DMS 273 treated with DMSO at 0.1 percent for 48 hours (cell line): Measurements from ENCODE around the gene LOXL1.
A peak's percentile ranks its signal among the peaks of the same experiment; 100 is the strongest.

Experiments
- DNase-seq: peaks from one replicate; lab custom pipeline; 2025; lab: John Stamatoyannopoulos, UW

Gene LOXL1

DNA sequence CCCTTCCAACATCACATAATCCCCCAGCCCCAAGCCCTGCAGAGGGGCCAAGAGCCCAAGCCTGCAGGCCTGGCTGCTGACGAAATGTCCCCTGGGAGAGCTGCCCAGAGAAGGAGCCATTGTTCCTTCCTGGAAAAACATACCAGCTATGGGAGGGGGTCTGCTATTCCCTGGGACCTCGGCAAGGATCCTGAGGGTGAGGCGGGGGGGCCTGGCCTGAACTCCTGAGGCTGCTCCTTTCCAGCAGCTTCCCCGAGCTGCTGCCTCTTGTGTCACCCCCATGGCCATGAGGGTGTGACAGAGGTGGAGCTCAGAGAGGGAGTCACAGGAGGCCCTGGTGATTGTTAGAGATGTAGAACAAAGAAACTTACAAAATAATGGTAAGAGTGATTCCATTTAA lies 12.9 kb downstream of the LOXL1 start:
- no peak for DNase-seq

DNA sequence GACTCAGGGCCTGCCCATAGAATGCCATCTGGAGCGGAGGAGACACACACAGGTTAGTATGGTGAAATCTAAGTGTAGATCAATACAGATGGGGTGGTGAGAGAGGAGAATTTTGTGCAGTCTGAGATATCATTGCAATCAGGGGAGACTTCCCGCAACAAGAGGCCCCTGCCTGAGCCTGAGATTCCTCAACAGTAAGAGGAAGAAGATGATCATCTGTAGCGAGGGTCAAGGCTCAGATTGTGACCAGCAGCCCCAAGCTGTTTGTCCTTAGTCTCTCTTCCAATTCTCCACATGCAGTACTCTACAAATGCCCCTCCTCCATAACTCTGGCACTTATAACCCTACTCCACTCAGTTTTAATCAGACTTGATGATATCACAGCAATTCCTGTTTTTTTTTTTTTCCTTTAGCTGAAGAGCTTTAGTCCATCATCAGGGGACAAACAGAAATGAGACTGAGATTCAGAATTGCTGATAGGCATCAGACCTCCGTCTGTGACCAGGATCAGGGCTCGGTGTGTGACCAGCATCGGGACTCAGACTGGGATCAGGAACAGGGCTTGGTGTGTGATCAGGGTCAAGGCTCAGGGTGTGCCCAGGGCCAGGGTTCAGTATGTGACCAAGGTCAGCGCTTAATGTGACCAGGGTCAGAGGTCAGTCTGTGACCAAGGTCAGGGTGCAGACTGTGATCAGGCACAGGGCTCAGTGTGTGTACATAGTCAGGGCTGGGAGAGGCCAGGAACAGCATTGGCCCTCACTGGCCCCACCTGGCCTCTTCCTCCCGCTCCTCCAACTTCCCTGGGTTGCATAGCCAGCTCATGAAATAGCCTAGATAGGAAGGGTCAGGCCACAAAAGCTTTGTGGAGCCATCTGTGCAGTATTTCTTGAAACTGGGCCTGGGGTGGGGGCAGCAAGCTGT lies 14.1 kb downstream of the LOXL1 start:
- no peak for DNase-seq

DNA sequence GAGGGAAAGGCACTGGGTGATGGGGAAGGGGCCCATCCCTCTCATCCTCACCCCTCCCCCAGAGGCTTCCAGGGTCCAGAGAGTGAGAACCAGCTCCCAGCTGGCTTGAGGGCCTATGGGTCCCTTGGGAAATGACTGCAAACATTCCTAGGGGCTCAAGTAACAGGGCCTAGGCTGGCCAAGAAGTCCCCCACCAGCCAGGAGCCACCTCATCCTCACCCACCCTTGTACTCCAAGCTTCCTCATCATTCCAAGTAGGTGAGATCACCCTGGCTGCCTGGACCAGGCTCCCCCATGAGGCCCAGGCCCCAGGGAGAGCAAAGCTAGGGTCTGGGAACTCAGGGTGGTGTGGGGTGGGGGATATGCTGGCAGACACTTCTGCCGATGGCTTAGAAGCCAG lies 14.8 kb downstream of the LOXL1 start:
- DNase-seq, result no peak

DNA sequence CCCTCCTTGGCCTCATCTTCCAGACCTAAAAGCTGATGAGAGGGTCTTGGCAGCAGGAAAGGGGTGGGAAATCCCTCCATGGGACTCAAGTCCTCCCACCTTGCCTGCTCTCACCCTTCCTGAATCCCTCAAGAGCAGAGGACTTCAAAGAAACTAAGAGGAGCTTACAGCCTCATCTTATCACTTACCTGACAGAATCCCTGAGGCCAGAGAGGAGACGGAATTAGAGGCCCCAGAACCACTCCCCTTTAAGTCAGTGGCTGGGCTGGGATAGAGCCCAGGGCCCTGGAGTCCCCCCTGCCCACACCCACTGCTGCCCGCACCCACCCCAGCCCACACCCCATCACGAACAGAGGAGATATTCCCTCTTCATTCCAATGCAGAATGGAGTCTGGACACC lies 15.2 kb downstream of the LOXL1 start:
- no peak for DNase-seq

DNA sequence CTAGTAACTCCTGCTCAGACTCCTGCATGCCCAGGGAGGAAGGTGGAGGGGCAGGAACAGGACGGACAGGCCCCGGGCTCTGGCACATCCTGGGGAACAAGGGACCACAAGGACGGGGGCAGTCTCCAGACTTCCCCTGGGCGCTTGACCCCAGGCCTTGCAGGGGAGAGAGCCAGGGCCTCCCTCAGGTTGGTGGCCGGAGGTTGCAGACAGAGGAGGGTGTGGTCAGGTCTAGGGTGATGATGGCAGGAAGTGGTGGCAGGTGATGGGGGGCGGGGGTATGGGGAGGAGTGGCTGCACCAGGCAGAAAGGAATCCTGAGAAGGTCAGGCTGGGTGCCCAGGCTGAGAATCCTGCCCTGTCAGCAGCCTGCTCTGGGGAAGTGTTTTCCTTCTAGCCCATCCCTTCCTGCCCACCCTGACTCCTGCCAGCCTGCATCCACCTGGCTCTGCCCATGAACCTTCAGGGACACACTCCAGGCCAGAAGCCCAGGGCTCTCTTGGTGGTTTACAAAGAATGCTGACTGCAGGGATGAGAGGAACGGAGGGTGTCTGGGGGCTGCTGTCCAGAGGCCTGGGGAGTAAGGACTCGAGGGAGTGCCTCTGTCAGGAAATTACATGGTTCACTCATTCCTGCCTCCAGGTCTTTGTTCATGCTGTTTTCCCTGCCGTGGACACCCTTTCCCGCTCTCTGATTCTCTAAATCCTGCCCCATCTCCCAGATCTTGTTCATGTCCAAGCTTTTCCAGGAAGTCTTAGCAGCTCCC lies 15.8 kb downstream of the LOXL1 start:
- DNase-seq, result no peak

DNA sequence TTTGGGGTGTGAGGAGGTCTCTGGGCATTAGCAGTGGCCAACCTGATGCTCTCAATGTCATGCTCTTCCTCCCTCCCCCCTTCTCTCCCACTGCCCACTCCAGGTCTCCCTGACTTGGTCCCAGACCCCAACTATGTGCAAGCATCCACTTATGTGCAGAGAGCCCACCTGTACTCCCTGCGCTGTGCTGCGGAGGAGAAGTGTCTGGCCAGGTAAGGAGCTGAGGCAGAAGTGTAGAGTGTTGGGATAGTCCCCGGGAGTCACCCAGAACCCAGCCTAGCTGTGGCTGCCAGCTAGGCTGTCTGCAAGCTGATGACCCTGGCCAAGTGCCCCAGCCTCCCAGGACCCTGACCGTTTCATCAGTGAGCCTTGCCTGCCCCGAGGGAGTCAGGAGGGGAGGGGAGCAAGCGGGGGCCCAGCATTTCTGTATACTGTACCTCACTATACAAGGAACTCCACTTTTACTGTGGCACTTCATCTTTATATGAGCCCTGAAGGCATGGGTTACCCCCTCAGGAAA lies 16.5 kb downstream of the LOXL1 start:
- DNase-seq, result no peak

DNA sequence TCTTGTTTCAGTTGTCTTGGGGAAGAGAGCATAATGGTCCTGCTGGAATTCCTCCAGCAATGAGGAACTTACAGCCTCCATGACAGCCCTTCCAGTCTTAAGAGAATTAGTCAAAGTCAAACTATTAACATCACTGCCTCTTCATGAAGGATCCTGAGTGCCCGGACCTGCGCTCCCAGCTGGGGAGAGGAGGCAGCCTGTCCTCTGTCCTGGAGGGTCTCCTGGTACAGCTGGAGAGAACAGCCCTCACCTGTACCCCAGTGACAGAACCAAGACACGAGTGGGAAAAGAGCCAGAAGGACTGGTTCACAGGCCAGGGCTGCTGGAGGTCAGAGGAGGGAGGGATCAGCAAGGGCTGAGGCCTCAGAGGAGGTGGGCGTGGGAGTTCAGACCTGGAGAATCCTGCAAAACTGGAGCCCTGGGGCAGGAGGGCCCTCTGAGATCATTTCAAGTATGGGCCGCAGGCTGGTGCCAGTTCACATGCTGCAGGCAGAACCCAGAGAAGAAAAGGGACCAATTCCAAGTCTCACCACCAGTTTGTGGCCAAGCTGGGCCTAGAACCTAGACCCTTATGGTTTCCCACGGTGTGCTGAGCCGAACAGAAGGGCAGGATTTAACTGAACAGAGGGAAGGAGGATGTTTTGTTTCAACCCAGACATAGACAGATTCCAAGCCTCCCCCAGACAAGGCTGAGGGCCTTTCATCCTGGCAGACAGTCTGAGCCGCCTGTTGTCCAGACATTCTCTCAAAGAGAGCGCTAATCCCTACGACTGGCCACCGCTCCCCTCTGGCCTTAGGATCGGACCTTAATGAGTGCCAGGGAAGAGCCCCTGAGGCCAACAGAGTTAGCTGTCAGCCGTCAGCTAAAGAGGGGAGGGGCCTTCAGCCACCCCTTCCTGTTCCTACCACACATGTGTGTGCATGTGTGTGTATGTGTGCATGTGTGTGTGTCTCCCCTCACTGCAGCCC lies 18.2 kb downstream of the LOXL1 start:
- no peak for DNase-seq

DNA sequence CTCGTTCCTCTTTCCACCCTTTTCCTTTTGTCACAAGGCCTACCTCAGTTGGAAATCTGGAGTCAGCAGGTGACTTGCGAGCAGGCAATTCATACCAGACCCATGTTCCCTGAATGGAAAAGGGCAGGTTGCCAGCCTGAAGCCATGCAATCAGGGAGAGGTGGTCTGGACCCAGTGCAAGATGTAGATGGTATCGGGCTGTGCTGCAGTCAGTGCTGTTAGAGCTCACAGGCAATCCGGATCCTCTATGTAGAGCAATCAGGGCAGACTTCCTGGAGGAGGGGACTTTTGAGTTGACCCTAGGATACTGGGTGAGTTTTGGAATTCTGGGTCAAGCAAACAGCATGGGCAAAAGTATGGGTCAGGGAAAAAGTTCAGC lies 18.9 kb downstream of the LOXL1 start:
- no peak for DNase-seq

DNA sequence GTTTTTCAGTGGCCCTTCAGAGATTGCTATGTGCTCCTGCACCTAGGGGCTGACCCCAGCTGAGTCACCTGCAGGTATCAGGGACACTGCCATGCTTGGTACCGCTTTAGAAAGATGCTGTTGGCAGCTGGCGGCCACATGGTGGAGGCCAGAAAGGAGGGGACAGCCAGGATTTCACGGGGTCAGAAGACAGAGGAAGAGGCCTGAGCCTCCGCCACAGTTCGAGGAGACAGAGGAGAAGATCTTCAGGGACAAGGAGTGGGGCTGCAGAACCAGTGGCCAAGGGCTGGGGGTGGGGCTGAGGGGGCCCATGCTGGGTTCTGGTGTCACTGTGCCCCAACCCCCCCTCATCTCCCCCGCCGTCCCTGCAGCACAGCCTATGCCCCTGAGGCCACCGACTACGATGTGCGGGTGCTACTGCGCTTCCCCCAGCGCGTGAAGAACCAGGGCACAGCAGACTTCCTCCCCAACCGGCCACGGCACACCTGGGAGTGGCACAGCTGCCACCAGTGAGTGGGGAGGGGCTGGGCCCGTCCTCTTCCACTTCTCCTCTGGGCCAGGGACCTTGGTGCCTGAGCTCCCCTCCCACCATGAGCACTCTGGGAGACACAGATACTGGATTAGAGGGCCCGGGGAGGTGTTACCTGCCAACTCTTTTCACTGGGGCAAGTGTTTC lies 19.9 kb downstream of the LOXL1 start:
- no peak for DNase-seq

DNA sequence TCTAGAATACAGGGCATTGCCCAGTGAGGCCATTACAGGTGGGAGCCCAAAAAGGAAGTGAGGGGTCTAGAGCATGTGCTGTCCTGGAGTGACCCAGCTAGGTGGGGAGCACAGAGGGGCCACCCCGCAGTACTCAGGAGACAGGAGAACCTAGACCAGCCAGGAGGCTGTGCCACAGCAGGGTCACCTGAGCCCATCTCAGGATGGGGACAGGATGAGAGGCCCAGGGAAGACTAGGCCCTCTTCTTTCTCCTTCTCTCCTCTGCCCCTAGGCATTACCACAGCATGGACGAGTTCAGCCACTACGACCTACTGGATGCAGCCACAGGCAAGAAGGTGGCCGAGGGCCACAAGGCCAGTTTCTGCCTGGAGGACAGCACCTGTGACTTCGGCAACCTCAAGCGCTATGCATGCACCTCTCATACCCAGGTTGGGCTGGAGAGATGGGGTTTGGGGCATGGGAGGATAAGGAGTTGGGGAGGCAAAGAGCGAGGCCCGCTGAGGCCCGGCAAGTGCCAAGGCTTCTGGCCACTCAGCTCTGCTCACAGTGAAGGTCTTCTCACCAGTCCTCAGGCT lies 20.6 kb downstream of the LOXL1 start:
- DNase-seq, result no peak

DNA sequence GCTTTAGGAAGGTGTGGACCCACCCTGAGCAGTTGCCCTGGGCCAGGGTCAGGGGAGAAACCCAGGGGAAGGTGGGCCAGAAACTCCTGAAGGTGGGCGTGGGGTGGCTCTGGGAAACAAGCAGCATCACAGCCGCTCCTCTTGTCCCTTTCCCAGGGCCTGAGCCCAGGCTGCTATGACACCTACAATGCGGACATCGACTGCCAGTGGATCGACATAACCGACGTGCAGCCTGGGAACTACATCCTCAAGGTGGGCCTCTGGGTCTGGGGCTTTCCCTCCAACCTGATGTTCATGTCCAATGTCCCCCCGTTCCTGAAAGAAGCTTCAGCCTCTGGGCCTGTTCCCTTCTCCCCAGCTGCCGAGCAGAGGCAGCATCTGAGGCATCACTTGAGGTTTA lies 21.4 kb downstream of the LOXL1 start:
- DNase-seq, result no peak

DNA sequence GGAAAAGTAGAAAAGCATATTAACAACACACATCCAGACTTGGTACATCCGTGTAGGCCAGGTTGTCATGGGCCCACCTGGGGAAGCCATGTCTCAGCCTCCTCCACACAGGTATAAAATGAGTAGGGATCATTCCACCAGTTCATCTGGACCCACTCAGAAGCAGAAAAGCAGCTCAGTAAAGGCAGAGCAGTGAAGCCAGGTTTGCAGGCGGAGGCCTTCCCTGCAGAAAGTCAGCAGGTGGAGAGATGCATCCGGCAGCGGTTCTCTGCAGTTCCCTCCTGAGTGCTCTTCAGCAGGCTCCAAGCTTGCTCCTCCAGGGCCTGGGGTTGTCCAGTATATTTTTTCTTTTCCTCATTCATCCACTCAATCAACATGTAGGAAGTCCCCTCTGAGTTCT lies 22.1 kb downstream of the LOXL1 start:
- DNase-seq, result no peak

DNA sequence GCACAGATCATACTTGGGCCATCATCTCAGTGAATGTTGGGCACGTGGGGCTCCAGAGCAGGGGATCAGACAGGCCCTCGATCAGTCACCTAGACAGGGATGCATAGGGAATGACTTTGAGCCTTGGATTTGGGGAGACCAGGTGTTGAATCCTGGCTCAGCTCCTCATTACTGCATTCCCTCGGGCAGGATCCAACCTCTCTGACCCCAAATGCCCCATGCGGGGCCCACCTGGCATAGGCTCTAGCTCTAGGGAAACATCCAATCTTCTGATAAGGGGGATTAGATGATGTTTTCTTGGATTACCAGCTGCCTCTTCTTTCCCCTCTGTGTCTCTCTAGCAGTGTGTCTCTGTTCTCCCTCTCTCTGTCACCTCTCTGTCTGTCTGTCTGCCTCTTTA lies 22.7 kb downstream of the LOXL1 start:
- DNase-seq, result no peak

DNA sequence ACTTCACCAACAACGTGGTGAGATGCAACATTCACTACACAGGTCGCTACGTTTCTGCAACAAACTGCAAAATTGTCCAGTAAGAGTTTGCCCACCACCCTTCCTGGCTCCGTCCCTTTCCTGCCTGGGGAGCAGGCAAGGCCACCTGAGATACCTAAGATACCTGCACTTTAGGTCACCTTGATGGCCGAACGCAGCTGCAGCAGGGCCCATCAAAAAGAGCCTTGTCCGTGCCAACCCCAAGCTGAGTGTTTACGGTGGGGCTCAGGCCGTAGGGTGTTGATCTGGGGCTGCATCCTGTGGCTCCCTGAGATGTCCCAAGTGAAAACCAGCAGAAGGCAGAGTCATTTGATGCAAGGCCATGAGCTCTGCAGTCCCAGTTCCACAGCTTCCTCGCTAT lies 23.2 kb downstream of the LOXL1 start:
- no peak for DNase-seq

DNA sequence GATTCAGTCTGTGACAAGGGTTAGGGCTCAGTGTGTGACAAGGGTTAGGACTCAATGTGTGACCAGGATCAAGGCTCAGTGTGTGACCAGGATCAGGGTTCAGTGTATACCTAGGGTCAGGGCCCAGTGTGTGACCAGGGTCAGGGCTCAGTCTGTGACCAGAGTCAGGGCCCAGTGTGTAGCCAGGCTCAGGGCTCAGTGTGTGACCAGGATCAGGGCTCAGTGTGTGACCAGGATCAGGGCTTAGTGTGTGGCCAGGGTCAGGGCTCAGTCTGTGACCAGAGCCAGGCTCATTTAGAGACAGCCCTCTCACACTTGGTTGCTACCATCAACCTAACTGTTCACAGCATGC lies 24.2 kb downstream of the LOXL1 start:
- no peak for DNase-seq

DNA sequence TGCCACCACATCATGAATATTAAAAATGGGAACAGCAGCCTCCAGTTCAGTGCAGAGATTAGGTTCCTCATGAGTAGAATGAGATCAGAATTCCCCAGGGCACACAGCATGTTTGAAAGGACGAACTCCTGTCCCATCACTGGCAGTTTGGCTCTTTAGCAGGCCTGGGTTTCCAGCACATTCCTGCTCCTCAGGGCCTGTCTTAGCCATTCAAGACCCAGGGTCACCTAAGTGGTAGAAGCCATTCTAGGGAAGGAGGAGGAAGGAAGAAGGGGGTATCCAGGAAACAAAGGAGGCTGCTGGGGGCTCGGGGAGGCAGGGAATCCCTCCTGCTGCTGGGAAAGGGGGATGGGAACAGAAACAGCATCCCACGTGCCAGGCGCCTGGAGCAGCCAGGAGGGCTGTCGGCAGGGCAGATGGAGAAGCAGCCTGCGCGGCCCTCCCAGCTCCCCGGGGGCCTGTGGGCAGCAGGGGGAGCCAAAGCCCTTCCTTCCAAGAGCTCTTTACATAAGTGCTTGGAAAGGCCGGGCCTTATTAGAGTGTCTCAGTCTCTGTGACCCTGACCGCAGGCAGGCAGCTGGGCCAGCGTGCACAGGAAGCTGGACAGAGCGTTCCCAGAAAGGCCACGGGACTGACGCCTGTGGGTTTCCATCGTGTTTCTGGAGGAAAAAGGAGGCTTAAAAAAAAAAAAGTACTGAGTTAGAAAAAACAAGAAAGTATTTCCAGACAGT lies 24.7 kb downstream of the LOXL1 start:
- DNase-seq, result peak; percentile 67

DNA sequence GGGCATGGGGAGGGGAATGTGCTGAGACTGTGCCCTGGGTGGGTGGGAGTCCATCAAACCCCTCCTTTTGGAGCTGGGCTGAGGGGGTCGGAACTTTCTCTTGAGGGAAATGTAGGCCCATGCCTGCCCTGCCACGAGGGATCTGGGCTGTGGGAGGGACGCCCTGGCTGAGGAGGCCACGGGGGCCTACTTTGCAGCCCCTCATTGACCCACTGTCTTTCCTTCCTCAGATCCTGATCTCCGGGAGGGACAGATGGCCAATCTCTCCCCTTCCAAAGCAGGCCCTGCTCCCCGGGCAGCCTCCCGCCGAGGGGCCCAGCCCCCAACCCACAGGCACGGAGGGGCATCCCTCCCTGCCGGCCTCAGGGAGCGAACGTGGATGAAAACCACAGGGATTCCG lies 25.3 kb downstream of the LOXL1 start:
- DNase-seq, result no peak

DNA sequence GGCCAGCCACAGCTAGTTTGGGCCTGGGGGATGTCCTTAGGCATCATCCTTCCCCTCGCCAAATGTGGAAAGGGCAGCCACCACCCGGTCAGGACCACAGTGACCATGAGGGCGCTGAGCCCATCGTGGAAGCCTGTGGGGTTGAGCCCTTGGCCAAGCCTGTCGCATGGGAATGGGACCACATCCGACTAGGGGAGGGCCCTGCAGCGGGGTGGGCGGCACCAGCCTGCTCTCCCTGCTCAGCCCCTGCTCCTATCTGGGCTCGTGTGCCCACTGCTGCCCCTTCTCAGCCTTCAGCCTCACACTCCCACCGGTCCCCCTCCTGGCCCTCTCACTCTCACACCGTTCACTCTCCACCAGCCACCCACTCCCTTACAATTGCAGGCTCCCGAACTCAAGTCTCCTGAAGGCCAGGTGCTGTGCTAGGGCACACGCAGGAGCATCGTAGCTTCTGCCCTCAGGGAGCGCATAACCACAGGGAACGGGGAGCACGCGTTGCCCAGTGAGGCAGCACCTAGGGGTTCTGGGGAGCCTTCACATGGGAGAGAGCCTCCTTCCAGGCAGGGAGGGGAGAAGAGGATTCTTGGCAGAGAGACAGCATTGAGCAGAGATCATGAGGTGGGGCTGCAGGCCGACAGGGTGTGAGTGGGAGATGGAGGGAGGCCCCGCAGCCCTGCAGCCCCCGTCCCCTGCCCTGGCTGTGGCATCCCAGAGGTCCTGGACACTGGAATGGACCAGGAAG lies 26.1 kb downstream of the LOXL1 start:
- DNase-seq, result no peak

DNA sequence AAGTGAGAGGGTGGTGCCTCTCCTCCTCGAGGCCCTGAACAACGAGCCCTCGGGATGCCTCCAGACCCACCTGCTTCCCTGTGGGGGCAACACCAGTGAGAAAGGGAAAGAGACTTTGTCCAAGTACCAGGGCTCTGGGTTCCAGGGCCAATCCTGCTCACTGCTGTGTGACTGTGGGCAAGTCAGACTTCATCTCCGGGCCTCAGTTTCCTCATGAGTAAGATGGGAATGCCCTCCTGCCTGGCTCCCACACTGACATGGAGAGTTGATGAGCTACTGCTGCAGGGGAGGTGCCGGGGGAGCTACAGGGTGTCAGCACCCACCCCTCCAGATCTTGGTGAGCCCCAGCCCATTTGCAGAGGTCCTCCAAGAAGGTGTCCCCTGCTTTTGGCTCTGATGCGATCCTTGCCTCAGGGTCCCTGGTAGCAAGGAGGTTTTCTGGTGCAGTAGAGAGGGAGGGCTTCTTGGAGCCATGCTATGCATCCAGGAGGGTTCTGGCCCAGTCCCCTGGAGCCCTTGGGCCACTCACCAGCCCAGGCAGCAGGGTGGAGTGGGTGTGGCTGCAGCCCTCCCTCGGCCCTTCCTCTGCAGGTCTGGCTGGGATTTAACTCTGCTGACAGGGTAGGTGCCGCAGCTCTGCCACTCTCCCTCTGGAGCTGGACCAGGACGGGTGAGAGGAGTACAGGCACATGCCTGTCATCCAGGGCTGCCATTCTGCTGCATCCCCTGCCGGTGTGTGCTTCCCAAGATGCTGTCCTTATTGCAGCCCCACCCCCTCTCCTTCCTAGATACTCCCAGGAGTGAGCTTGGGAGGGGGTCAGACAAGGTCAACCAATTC lies 26.9 kb downstream of the LOXL1 start:
- no peak for DNase-seq
